ENCODE measurements around the gene FAM170B. TPM values are rescaled to one million over a fixed set of nuclear protein-coding genes. Genes with fewer than 3 reads are reported as not detected.

Gene FAM170B
- total RNA-seq, 2 experiments from 2014 or later, result not detected

DNA sequence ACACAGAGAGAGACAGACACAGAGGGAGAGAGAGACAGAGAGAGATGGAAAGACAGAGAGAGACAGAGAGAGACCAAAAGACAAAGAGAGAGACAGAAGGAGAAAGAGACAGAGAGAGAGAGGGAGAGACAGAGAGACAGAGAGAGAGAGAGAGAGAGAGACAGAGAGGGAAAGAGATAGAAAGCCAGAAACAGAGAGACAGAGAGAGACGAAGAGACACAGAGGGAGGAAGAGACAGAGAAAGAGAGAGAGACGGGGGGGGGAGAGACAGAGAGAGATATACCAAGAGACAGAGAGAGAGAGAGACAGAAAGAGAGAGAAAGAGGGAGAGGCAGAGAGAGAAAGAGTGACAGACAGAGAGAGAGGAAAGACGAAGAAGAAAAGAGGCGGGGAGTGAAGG is 28.7 kb downstream of the FAM170B start:
- POLR2A ChIA-PET, result no interaction called here
- H3K4me3 Mint-ChIP-seq, result no peak overlapping the region
- no peaks in the 10 kb centered on the region for H3K36me3 Mint-ChIP-seq (ENCODE audit: low read depth)
- H3K9me3 Mint-ChIP-seq, result no peaks in the 10 kb centered on the region
- H3K27me3 Mint-ChIP-seq, result peaks cover 9% of the 10 kb centered on the region
- intact Hi-C loops (cut with micrococcal nuclease), result no loop called here
- TF ChIP-seq, protein P1, sequence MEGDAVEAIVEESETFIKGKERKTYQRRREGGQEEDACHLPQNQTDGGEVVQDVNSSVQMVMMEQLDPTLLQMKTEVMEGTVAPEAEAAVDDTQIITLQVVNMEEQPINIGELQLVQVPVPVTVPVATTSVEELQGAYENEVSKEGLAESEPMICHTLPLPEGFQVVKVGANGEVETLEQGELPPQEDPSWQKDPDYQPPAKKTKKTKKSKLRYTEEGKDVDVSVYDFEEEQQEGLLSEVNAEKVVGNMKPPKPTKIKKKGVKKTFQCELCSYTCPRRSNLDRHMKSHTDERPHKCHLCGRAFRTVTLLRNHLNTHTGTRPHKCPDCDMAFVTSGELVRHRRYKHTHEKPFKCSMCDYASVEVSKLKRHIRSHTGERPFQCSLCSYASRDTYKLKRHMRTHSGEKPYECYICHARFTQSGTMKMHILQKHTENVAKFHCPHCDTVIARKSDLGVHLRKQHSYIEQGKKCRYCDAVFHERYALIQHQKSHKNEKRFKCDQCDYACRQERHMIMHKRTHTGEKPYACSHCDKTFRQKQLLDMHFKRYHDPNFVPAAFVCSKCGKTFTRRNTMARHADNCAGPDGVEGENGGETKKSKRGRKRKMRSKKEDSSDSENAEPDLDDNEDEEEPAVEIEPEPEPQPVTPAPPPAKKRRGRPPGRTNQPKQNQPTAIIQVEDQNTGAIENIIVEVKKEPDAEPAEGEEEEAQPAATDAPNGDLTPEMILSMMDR (IDR thresholded peaks at IDR 0.05), result no peak
- ATAC-seq (no peak), DNase-seq (no peak)
- CTCF ChIA-PET, result no interaction called here
- H3K27ac Mint-ChIP-seq, result no peak overlapping the region
- H3K4me1 Mint-ChIP-seq (ENCODE audit: low read depth), result no peaks in the 10 kb centered on the region

DNA sequence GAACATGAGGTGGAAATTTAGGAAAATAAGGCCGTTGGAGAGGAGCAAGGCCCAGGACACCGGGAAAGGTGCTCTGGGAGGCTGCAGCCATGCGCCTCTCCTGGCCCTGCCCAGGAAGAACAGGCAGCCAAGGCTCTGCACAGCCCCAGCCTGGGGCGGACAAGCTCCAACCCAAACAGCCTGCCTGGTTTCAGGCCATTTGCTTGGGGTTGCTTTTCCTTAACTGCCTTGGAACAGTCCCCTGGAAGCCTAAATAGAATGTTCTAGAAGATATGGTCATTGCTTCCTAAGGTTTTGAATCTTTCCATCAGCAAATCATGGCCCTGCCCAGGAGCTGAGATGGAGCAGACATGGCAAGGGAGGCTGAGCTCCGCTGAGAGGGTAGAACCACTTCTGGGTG is 29.5 kb downstream of the FAM170B start:
- intact Hi-C loops (cut with micrococcal nuclease), result no loop called here
- H3K9me3 Mint-ChIP-seq, result no peaks in the 10 kb centered on the region
- H3K36me3 Mint-ChIP-seq (ENCODE audit: low read depth), result no peaks in the 10 kb centered on the region
- H3K4me1 Mint-ChIP-seq (ENCODE audit: low read depth), result no peaks in the 10 kb centered on the region
- TF ChIP-seq, protein P1 (IDR thresholded peaks at IDR 0.05), result no peak
- ChIA-PET POLR2A (no interaction called here), CTCF (no interaction called here)
- peaks cover 9% of the 10 kb centered on the region for H3K27me3 Mint-ChIP-seq
- H3K4me3 Mint-ChIP-seq, result no peak overlapping the region
- no peak overlapping the region for H3K27ac Mint-ChIP-seq
- DNase-seq (no peak), ATAC-seq (no peak)

GRCh38 chr10:49103761-49104160 is 30.1 kb downstream of the FAM170B start:
- intact Hi-C loops (cut with micrococcal nuclease), result no loop called here
- ChIA-PET POLR2A (no interaction called here), CTCF (no interaction called here)
- Mint-ChIP-seq H3K4me1 (ENCODE audit: low read depth) (no peaks in the 10 kb centered on the region), H3K36me3 (ENCODE audit: low read depth) (no peaks in the 10 kb centered on the region), H3K27ac (no peak overlapping the region), H3K27me3 (peaks cover 8% of the 10 kb centered on the region), H3K4me3 (no peak overlapping the region), H3K9me3 (no peaks in the 10 kb centered on the region)
- TF ChIP-seq, protein P1 (IDR thresholded peaks at IDR 0.05), result no peak
- ATAC-seq, result no peak
- DNase-seq, result no peak

GRCh38 chr10:49099046-49099445 is 34.8 kb downstream of the FAM170B start:
- ChIA-PET POLR2A (no interaction called here), CTCF (no interaction called here)
- Mint-ChIP-seq H3K4me1 (ENCODE audit: low read depth) (no peaks in the 10 kb centered on the region), H3K36me3 (ENCODE audit: low read depth) (no peaks in the 10 kb centered on the region), H3K9me3 (no peaks in the 10 kb centered on the region), H3K27ac (no peak overlapping the region), H3K4me3 (no peak overlapping the region), H3K27me3 (peaks cover 14% of the 10 kb centered on the region)
- DNase-seq, result no peak
- intact Hi-C loops (cut with micrococcal nuclease), result no loop called here
- TF ChIP-seq, protein P1 (IDR thresholded peaks at IDR 0.05), result no peak
- no peak for ATAC-seq

DNA sequence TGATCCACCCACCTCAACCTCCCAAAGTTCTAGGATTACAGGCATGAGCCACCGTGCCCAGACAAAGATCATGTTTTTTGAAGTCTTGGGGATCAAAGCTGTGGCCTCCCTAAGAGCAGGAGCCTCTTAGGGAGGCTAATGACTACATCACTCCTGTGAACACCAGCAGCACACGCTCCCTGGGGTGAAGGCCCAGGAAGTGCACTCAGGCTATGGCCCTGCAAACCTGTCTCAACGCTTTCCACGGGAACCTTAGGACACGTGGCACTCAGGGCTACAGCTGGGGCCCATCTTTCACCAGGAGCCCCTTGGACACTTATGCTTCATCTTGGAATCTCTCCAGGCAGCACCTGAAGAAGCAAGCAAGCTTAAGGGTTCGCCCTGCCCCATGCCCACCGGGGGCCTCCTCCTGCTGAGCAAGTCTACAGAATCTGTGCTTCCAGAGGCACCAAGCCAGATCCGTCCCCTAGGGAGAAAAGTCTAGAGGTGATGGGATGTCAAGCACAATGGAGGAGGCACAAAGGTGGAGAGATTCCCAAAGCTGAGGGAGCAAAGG is 36.9 kb downstream of the FAM170B start:
- Mint-ChIP-seq H3K27me3 (peaks cover 11% of the 10 kb centered on the region), H3K4me3 (no peak overlapping the region), H3K36me3 (ENCODE audit: low read depth) (no peaks in the 10 kb centered on the region), H3K4me1 (ENCODE audit: low read depth) (no peaks in the 10 kb centered on the region), H3K27ac (no peak overlapping the region), H3K9me3 (no peaks in the 10 kb centered on the region)
- intact Hi-C loops (cut with micrococcal nuclease), result no loop called here
- no peak for ATAC-seq
- DNase-seq, result no peak
- ChIA-PET CTCF (no interaction called here), POLR2A (no interaction called here)
- TF ChIP-seq, protein P1 (IDR thresholded peaks at IDR 0.05), result no peak
